HCT116 (cell line): ENCODE measurements around the gene CUBN.

Source experiments
- RAD21 ChIP-seq: IDR thresholded peaks from 2 replicates; pipeline ENCODE4 v1.6.1; 2012; ENCODE audit warnings: low read depth, mild to moderate bottlenecking
- YY1 ChIP-seq: IDR thresholded peaks from 2 replicates; pipeline ENCODE4 v1.6.1; 2011; ENCODE audit warnings: low read length, low read depth, moderate library complexity, mild to moderate bottlenecking; ENCODE audit not compliant: insufficient replicate concordance; ENCODE audit errors: extremely low read depth

DNA sequence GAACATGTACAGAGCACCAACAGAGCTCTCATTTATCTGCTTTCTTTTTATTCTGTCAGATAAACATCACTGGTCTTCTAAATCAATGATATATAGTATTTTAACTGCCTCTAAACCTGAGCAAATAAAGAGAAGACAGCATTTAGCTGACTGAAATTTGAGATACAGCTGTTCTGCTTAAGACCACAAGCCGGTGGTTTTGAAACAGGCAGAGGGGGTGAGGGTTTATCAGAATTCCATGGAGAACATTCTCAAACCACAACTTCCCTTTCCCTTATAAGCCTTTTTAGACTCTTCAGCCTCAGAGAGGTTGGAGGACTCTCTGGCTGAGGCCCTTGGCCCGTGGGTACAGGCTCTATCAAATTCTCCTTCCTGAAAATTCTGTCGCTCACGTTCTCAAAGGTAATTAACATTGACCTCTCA is 225.0 kb downstream of the CUBN start:
- TF ChIP-seq YY1 (no peak), RAD21 (no peak)
